NCI-H1417 (cell line): Measurements from ENCODE around the gene SON.

Experiments
- DNase-seq, 3 experiments: peaks; one replicate each; lab custom pipeline; 2025; lab: John Stamatoyannopoulos, UW

Gene SON

DNA sequence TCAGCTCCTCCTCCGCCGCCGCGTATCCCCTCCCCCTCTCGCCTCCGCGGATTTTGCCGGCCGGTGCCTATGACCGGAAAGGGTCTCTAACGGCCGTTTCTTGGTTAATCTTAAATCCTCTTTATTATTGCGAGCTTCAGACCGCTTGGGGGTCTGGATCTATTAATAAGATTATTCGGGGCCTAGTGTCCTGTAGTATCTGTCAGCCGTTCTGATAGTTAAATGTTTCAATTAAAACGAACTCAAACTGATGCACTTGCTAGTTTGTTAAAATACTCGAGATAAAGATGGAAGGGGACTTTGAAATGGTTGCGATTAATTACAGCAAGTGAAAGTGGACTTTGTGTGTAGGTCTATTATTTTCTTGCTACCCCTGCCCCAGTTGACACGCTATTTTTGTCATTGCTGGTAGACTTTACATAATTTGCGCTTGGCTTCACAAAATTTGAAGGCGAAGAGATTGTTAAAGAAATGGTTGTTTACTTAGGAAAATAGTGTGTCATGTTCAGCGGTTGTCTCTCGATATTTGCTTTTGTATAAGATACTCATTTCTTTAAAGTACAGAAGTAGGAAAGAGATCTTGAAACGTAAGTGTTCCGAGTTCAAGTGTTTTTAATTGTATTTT is 779 bp downstream of the SON start:
- no peak for DNase-seq

DNA sequence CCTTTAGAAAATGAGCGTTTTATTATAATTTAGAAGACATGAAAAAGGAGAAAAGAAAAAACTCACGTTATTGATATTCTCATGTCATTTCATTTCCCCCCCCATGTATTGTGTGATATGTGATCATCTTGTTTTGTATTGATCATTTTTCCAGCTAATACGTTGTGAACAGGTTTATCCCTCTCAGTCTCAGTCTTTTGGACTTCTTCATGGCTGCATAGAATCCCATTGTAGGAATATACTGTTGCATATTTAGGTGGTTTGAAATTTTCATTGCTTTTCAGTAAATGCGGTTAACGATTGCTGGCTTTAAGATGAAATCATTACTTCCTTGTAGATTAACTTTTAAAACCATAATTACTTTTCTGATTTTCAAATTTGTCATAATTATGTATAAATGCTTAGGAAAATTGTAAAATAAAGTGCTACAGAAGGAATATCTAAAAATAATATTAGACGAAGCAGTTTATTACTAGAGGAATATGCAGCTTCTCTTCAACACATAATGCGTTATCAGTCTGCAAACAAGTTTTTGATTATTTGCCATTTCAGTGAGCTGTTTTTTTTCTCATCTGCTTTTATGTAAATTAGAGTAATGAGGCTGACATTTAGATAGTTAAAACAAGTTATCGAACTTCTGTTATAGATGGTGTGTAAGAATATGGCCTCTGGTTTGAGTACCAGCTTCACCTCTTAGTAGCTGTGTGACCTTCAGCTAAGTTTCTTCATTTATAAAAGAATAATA is 1.8 kb downstream of the SON start:
- no peak for DNase-seq

DNA sequence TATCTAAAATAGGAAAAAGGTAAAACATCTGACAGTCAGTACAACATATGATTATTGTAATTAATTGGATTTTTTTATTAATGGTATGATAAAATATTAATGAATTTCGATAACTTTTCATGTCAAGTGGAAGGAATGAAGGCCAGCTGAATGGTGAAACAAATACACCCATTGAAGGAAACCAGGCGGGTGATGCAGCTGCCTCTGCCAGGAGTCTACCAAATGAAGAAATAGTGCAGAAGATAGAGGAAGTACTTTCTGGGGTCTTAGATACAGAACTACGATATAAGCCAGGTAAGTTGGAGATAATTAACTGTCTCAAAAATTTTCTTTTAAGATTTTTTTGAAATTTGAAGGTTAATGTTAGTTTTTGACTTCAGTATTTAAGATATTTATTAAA is 3.2 kb downstream of the SON start:
- DNase-seq, result no peak

DNA sequence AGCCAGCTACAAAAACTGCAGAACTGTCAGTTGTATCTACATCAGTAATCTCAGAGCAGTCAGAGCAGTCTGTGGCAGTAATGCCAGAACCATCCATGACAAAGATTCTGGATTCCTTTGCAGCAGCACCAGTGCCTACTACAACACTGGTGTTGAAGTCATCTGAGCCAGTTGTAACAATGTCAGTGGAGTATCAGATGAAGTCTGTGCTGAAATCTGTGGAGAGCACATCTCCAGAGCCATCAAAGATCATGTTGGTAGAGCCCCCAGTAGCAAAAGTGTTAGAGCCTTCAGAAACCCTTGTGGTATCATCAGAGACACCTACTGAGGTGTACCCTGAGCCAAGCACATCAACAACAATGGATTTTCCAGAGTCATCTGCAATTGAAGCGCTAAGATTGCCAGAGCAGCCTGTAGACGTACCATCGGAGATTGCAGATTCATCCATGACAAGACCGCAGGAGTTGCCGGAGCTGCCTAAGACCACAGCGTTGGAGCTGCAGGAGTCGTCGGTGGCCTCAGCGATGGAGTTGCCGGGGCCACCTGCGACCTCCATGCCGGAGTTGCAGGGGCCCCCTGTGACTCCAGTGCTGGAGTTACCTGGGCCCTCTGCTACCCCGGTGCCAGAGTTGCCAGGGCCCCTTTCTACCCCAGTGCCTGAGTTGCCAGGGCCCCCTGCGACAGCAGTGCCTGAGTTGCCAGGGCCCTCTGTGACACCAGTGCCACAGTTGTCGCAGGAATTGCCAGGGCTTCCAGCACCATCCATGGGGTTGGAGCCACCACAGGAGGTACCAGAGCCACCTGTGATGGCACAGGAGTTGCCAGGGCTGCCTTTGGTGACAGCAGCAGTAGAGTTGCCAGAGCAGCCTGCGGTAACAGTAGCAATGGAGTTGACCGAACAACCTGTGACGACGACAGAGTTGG is 7.3 kb downstream of the SON start:
- DNase-seq, result no peak

DNA sequence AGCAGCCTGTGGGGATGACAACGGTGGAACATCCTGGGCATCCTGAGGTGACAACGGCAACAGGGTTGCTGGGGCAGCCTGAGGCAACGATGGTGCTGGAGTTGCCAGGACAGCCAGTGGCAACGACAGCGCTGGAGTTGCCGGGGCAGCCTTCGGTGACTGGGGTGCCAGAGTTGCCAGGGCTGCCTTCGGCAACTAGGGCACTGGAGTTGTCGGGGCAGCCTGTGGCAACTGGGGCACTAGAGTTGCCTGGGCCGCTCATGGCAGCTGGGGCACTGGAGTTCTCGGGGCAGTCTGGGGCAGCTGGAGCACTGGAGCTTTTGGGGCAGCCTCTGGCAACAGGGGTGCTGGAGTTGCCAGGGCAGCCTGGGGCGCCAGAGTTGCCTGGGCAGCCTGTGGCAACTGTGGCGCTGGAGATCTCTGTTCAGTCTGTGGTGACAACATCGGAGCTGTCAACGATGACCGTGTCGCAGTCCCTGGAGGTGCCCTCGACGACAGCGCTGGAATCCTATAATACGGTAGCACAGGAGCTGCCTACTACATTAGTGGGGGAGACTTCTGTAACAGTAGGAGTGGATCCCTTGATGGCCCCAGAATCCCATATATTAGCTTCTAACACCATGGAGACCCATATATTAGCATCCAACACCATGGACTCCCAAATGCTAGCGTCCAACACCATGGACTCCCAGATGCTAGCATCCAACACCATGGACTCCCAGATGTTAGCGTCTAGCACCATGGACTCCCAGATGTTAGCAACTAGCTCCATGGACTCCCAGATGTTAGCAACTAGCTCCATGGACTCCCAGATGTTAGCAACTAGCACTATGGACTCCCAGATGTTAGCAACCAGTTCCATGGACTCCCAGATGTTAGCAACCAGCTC is 8.2 kb downstream of the SON start:
- DNase-seq, result no peak

DNA sequence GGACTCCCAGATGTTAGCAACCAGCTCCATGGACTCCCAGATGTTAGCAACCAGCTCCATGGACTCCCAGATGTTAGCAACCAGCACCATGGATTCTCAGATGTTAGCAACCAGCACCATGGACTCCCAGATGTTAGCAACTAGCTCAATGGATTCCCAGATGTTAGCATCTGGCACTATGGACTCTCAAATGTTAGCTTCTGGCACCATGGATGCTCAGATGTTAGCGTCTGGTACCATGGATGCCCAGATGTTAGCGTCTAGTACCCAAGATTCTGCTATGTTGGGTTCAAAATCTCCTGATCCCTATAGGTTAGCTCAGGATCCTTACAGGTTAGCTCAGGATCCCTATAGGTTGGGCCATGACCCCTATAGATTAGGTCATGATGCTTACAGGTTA is 8.8 kb downstream of the SON start:
- no peak for DNase-seq

DNA sequence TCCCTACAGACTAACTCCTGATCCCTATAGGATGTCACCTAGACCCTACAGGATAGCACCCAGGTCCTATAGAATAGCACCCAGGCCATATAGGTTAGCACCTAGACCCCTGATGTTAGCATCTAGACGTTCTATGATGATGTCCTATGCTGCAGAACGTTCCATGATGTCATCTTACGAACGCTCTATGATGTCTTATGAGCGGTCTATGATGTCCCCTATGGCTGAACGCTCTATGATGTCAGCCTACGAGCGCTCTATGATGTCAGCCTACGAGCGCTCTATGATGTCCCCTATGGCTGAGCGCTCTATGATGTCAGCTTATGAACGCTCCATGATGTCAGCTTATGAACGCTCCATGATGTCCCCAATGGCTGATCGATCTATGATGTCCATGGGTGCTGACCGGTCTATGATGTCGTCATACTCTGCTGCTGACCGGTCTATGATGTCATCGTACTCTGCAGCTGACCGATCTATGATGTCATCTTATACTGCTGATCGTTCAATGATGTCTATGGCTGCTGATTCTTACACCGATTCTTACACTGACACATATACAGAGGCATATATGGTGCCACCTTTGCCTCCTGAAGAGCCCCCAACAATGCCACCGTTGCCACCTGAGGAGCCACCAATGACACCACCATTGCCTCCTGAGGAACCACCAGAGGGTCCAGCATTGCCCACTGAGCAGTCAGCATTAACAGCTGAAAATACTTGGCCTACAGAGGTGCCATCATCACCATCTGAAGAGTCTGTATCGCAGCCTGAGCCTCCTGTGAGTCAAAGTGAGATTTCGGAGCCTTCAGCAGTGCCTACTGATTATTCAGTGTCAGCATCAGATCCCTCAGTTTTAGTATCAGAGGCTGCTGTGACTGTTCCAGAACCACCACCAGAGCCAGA is 9.5 kb downstream of the SON start:
- DNase-seq, result no peak

DNA sequence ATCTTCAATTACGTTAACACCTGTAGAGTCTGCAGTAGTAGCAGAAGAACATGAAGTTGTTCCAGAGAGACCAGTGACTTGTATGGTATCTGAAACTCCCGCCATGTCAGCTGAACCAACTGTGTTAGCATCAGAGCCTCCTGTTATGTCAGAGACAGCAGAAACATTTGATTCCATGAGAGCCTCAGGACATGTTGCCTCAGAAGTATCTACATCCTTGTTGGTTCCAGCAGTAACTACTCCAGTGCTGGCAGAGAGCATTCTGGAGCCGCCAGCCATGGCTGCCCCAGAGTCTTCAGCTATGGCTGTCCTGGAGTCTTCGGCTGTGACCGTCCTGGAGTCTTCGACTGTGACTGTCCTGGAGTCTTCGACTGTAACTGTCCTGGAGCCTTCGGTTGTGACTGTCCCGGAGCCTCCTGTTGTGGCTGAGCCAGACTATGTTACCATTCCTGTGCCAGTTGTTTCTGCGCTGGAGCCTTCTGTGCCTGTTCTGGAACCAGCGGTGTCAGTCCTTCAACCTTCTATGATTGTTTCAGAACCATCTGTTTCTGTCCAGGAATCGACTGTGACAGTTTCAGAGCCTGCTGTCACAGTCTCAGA is 10.3 kb downstream of the SON start:
- no peak for DNase-seq

DNA sequence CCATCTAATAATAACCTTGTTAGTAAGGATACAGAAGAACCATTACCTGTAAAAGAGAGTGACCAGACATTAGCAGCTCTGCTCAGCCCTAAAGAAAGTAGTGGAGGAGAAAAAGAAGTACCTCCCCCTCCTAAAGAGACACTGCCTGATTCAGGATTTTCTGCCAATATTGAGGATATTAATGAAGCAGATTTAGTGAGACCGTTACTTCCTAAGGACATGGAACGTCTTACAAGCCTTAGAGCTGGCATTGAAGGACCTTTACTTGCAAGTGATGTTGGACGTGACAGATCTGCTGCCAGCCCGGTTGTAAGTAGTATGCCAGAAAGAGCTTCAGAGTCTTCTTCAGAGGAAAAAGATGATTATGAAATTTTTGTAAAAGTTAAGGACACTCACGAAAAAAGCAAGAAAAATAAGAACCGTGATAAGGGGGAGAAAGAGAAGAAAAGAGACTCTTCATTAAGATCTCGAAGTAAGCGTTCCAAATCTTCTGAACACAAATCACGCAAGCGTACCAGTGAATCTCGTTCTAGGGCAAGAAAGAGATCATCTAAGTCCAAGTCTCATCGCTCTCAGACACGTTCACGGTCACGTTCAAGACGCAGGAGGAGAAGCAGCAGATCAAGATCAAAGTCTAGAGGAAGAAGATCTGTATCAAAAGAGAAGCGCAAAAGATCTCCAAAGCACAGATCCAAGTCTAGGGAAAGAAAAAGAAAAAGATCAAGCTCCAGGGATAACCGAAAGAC is 11.6 kb downstream of the SON start:
- no peak for DNase-seq

DNA sequence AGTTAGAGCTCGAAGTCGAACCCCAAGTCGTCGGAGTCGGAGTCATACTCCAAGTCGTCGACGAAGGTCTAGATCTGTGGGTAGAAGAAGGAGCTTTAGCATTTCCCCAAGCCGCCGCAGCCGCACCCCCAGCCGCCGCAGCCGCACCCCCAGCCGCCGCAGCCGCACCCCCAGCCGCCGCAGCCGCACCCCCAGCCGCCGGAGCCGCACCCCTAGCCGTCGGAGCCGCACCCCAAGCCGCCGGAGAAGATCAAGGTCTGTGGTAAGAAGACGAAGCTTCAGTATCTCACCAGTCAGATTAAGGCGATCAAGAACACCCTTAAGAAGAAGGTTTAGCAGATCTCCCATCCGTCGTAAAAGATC is 12.1 kb downstream of the SON start:
- DNase-seq, result no peak

DNA sequence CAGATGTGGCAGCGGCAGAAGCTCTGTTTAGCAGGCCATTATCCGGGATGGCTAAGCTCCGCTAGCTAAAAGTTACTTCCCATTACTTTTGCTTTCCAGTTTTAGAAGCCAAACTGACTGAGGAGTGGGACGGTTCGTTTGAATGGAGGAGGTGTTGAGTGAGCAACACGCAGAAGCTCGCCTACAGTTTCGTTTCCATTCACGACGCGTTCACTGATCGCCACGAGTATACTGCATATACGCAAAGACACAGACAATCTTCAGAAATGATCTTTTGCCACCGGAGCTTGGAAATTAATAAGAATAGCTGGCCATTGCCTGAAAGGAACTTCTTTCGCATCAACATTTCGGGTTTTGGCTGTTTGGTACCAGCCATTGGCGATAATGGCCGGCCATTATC is 14.6 kb downstream of the SON start:
- DNase-seq, result no peak

DNA sequence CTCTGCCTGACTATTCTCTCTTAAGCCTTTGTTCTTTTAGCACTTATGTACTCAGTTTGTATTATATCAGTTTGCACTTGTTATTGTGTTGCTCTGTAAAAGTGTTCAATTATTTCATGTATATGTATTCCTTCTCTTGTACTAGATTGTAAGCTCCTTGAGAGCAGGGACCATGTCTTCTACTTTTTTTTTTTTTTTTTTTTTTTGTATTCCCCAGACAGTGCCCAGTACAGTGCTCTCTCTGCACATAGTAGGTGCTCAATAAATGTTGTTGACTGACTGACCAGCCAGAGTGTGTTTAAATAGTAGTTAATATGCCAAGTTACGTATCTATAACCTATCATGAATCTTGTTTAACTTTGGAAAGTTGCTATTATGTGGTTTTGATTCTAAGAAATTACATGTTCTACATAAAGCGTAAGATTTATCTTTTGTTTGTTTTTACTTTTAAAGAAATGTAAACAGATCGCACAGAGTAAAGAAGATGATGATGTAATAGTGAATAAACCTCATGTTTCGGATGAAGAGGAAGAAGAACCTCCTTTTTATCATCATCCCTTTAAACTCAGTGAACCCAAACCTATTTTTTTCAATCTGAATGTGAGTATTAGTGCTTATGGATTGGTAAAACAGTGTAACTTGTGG is 16.1 kb downstream of the SON start:
- no peak for DNase-seq

DNA sequence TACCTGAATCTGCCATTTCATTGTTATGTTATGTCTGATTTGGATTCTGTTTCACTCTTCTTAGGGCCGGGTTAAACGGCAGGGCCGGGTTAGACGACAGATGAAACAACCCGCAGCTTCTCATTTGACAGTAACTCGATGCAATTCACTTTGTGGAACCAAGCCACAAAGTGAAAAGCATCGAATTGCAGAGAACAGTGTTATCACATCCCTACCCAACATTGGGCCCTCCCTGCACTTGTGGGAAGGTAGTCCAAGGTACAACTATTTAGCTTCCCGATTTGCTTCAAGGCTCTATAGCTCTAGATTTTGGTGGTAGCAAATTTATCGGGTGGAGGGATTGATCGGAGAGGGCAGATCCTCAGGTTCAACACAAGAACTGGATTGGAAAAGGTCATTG is 17.0 kb downstream of the SON start:
- DNase-seq, result no peak

DNA sequence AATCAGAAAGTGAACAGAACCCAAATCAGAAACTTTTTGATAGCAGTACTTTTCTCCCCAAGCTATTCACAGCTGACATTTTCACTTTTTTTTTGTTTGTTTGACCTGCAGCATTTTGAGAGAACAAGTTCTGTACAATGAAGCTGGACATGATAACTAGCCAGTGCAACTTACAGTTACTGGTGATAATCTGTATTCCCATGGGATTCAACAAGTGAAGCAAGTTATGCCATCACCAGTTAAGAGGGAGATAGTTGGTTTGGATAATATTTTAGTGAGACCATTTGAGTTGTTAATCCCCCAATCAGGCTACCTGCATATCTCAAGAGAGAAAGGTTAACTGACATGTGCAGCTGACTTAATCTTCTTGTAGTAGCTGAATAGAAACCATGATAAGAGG is 18.1 kb downstream of the SON start:
- DNase-seq, result no peak

DNA sequence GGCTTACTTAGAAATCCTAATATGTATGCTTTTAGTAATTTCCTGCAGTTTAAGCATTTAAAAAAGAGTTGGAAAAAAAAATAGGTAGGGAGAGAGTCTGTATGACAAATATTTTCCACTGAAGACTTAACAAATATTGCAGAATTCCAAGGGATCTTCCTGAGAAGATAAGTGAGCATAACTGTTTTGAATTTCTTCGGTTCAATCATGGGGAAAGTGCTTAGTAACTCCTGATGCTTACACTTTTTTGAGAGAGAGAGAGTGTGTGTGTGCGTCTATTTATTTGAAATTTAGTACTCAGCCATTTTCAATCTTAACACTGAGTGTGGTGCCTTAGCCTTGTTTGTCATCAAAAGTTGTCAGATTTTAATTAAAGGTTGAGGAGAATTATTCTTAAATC is 18.5 kb downstream of the SON start:
- DNase-seq, result no peak

DNA sequence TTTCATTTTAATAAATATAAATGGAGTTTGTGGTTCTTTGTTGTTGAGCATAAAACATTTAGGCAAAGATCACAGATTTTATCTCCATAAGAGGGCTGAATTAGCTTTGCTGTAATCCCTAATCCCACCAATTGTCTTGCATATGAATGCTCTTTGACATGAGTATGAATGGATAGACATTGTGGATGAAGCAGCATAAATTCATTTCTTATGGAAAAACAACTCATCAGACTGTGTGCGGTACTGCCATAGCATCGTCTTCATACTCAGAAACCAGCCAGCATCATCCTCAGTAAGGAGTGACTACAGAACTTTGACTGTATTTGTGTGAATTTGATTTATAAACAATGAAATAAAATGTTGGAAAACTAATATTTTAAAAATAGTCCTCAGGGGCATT is 19.6 kb downstream of the SON start:
- no peak for DNase-seq

DNA sequence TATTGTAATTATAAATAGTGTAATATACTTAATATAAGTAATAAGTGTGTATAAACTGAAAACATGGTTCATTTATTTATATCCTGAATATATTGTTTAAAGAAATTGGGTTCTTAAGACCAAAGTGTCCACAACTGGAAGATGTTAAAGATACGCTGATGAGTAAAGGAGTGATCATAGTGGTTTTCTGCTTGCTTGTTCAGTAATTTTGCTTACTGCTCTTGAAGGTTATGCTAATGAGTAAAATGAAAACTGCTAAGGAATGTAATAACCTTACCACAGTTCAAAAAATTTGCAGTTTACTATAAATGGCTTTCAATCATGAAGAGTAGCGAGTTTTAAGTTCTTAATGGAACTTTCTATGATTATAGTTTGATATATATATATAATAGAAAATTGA is 23.7 kb downstream of the SON start:
- DNase-seq, result no peak

DNA sequence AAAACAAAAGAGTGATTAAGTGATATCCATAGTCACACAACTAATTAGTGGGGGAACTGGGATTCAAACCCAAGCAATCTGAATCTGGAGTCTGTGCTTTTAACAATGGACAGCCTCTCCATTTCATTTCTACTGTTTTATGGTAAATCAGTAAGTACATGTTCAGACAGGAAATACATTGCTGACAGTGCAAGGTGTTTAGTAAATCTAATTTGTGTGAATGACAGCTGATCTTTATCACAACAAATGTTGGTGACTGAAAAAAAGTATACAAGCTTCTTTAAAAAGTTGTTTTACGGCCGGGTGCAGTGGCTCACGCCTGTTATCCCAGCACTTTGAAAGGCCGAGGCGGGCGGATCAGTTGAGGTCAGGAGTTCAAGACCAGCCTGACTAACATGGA is 25.1 kb downstream of the SON start:
- DNase-seq, result no peak

DNA sequence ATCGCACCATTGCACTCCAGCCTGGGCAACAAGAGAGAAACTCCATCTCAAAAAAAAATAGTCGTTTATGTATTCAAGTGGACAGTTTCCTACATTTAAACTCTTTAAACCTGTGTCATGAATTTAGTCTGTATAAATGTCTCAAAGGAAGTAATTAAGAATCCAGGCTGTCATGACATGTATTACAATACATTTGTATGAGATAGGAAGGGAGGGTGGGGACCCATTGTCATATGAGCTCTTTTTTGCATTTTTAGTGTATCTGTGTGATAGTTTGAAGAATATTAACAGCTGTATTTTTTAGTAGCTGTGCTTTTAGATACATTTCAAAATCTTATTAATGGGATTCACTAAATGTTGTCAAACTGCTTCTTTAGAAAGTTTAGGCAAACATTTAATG is 25.6 kb downstream of the SON start:
- DNase-seq, result no peak
